Measurements from ENCODE around the gene TIMM10.

TIMM10 gene

DNA sequence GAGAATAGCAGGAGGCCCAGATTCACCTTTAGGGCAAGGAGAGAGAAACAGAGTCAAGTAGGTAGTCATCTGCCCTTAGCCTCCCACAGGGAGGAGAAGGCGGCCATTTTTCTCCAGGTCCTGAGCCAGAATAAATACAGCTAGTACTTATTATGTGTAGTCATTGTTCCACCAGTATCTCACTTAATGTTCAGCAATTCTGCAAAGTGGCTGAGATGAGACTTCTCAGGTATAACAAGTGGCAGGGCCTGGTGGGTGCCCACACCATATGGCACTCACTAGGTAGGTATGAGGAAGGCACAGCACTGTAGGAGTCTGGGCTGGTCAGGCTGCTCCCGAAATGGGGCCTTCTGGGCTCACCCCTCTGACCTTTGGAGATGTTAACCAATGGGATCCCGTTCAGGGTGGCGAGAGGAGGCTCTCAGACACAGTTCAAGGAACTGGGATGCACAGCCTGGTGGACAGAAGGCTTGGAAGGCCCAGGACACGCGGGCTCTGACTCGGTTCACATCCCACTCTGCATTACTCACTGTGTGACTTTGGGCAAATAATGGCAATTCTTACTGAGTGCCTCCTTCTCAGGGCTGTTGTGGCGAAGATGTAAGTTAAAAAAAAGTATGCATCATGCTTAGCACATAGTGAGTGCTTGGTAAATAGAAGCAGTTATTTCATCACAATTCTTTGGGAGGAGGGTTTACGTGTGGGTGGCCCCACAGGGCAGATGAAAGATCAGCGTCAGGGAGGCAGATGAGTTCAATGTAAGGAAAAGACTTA lies 45.1 kb downstream of the TIMM10 start:
- in situ Hi-C loops (cut with MboI; ENCODE audit: low sequenced_read_pairs): no loop called here

DNA sequence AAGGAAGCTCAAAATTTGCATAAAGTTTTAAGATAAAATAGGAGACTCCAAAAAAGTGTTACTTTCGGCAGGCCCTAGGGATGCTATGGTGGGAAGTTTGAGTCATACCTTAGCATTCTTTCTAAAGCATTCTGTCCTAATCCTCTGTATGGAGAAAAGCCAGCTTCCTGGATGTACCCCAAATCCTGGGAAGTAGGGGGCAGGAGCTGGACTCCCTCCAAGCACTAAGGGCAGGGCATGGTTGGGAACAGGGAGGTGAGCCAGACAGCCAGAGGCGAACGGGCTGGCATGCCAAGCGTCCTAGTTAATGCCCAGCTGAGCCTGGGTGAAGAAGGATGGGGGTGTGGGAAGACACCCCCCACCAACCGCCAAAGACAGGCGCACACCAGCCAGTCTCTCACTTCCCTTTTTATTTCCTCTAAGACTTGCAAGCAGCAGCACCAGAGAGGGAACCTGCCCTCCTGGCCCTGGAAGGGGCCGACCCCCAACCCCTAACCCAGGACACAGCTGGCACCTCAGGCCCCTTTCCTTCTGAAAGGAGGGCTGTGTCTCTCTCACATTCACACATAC lies 46.3 kb downstream of the TIMM10 start:
- in situ Hi-C loops (cut with MboI; ENCODE audit: low sequenced_read_pairs): no loop called here

DNA sequence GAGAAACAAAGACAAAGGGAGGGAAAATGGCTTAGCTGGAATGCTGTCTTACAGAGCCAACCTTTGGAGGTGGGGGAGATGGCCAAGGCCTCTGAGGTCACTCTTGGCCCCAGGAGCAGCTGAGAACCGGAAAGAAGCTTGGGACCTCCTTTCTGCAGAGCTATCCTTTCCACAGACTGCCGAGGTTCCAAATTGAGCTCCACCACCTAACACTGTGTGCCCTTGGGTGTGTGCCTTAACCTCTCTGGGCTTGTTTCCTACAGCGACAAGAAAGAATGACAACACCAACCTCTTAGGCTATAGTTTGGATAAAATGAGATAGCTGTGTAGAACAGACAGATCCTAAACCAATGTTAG lies 47.0 kb downstream of the TIMM10 start:
- in situ Hi-C loops (cut with MboI; ENCODE audit: low sequenced_read_pairs): no loop called here

DNA sequence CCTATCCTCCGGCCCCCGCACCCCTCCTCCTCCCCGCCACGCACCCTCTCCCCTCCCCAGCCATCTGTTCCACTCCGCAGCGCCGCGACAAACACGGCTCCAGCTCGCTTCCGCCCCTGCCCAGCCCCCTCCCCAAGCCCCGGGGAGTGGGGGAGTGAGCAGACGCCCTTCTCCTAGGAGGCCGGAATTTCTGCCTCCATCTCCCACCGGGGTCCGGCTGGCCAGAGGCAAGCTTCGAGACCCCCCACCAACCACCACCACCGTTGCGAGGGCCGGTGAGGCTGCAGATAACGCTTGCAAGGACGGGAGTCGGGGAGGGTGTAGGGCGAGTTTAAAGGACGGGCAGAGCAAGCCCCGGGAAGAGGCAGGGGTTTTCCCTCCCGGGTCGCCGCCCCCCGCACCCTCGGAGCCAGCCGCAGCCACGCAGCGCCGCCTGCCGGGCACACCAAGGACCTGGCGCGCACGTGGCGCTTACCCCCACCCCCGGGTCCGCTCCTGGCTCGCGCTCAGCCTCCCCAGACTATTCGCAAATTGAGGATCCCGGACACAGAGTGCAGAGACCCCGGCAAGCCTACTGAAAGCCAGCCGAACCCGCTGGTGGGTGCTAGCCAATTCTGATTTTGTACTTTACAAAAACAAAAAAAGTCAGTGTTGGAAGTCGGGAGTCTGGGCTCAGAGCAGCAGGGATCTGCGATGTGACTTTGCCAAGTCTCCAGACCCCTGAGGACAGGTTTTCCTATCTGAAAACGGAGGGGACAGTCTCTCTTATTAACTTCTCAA lies 47.6 kb downstream of the TIMM10 start:
- in situ Hi-C loops (cut with MboI; ENCODE audit: low sequenced_read_pairs): no loop called here

DNA sequence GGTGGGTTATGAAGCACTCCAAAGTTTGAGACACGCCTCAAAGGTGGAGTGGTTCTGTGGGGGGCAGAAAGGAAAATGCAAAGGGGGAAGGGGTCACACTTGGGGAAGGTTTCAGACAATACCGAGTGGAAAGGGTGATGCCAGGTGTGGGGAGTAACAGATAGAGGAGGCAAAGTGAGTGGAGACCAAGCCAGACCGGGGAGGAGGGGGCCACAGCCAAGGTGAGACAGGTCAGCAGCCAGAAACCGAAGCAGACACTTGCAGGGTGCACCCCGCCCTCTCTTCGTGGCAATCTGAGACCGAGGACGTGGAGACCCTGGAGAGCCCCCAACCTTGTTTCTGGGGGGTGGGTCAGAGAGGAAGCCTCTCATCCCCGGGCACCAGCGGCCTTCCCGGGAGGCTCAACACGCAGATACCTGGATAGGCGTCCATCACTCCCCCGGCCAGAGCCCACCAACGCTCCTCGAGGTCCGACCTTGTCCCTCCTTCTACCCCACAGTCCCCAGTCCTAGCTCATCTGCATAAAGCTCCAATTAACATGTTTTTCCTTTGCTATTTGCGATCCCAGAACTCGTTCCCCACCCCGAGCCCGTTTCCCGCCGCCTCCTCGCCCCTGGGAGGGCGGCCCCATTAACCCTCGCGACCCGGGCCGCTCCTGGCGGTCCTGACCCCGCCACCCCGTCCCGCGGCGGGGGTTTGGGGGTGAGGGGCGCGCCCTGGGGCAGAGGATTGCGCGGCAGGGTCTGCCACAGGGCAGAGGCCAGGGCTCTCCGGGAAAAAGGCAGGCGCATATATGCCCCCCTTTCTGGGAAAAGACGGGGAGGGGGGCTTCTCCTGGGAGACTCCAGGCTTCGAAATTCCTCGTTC lies 48.4 kb downstream of the TIMM10 start:
- in situ Hi-C loops (cut with MboI; ENCODE audit: low sequenced_read_pairs): no loop called here

DNA sequence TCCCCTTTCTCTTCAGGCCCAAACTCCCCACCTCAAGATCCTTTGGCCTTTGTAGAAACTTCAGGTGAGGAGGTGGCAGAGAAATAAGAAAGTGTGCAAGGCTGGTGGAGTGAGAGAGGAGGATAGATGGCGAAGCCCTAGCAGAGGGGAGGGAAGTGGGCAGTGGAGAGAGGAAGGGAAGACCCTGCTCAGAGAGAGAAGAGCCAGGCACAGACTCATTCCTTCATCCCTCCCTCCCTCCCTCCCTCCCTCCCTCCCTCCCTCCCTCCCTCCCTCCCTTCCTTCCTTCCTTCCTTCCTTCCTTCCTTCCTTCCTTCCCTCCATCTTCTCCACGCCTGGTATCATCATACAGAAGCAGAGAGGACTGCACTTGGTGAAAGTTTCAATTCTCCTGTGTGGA lies 49.2 kb downstream of the TIMM10 start:
- in situ Hi-C loops (cut with MboI; ENCODE audit: low sequenced_read_pairs): no loop called here

DNA sequence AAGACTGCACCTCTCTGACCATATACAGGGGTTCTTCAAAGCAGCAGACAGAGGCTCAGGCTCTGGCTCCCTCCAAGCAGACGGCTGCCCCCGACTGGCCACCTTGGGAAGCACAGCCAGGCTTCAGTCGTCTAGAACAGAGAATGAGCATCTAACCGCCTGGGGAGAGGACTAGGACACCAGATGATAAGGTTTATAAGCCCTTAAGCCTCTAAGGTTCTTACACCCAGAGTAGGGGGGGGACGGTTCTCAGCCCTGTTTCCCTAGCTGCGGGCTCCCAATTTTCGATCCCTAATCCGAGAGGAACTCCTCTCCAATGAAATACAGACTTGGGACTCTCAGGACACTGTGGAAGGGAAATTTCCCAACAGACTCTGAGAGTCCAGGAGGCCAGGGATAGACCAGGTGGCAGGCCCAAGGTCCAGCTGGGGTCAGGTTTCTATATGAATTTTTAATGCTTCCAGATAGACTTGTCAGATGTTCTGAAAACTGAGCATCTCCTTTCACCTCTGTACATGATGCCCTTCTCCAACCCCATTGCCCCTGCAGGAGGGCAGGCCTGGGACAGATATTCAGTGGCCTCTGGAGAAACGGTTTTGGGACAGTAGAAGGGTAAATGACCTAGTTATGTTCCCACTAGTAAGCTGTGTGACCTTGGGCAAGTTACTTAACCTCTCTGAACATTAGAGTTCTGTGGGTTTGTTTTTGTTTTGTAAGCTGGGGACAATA lies 50.0 kb downstream of the TIMM10 start:
- in situ Hi-C loops (cut with MboI; ENCODE audit: low sequenced_read_pairs): no loop called here

DNA sequence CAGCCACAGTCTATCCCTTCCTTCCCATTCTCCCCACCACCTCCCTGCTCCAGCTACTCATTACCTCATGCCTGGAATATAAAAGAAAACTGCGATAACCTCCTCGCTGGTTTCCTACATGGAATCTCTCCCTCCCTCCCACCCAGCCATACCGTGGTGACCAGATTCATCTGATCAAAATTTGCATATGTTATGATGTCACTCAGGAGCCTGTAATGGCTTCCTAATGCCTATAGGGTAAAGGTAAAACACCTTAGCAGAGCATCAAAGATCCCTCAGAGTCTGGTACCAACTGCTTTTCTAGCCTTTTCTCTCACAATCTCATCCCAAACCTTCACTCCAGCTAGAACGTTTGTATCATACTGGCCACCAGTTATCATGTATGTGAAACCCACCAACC lies 50.6 kb downstream of the TIMM10 start:
- in situ Hi-C loops (cut with MboI; ENCODE audit: low sequenced_read_pairs): no loop called here

- in situ Hi-C loops (cut with MboI; ENCODE audit: low sequenced_read_pairs): no loop called here
Observed at GRCh38 chr11:57479021-57479663, 51.4 kb downstream of the TIMM10 start.

All from hTERT RPE-1 (cell line).